Lung microvascular endothelial cell (primary cell): ENCODE measurements around the gene MYADM. TPM values are rescaled to one million over a fixed set of nuclear protein-coding genes. Genes with fewer than 3 reads are reported as not detected.

ENCODE experiments used
- DNase-seq, 2 donors: peaks; one replicate each; pipeline versions ENCODE4 v3.0.0 to v3.0.0-alpha.2; 2010; ENCODE audit warnings: low read depth in 2 of 2
- total RNA-seq: library from RNA; depleted of rRNA; stranded (reverse); fragments of >200 nt; gene quantifications from 2 replicates; pipeline ENCODE4 v1.2.1, GENCODE V29; 2014

The MYADM gene
- total RNA-seq, 1 donor from 2014 or later: 8.3 TPM

DNA sequence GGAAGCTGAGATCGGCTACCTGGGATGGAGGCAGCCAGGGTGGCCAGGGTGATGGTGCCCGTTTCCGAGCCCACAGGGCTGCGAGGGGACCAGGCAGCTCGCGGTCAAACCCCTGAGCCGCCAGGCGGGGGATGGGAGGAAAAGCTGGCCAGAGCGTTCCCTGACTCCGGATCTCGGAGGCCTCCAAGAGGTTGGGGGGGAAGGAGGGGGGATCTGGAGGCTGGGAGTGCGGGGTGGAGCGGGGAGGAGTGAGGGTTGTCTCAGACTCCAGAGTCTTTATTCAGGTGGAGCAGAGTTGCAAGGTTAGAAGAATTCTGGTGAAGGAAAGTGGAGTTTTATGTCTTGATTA, 42.5 kb downstream of the MYADM start:
- no peak for DNase-seq

DNA sequence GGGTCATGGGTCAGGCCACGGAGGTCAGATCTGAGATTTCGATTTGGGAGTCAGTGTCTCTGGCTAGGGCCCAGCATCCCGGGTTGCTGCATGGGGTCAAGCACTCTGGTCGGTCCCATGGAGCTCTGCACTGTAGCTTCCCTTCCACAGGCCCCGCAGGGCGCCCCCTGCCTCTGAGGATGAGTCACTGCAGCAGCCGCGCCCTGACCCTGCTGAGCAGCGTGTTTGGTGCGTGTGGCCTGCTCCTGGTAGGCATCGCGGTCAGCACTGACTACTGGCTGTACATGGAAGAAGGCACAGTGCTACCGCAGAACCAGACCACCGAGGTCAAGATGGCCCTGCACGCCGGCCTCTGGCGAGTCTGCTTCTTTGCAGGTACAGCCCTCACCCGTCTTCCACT, 45.0 kb downstream of the MYADM start:
- DNase-seq: no peak

- DNase-seq: no peak
Observed at GRCh38 chr19:53915000-53915399, 47.3 kb downstream of the MYADM start.

DNA sequence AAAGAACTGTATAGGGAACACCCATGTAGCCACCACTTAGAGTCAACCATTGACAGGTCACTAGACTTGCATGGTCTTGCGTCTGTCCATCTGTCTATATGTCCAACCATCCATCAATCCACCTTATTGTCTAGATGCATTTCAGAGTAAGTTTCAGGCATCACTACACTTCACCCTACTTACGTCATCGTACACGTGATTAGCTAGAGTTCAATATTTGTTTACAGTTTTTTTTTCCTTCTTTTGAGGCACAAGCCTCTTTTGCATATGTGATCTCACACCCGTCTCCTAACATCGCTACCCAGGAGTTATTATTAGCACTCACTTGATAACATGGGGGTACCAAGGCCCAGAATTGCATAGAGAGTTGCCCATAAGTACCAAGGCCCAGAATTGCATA, 48.3 kb downstream of the MYADM start:
- DNase-seq: no peak

GRCh38 chr19:53917356-53917755, 49.7 kb downstream of the MYADM start:
- no peak for DNase-seq

Other genes with a start within 250 kb of the MYADM start
- not detected in 2 replicates for gene DPRX, start 235.9 kb upstream of the MYADM start, total RNA-seq
- gene NLRP12, start 43.6 kb upstream of the MYADM start, total RNA-seq: 0.40 and 0.44 TPM in 2 replicates
- not detected in 2 replicates for gene PRKCG, start 14.3 kb downstream of the MYADM start, total RNA-seq
- under 0.01 TPM in 1 of 2 replicates, not detected in the other for gene CACNG7, start 41.4 kb downstream of the MYADM start, total RNA-seq
- under 0.01 and 0.22 TPM in 2 replicates for gene CACNG8, start 95.1 kb downstream of the MYADM start, total RNA-seq
- gene CACNG6, start 123.8 kb downstream of the MYADM start, total RNA-seq: 0.20 and 1.5 TPM in 2 replicates
- not detected in 2 replicates for gene VSTM1, start 196.0 kb downstream of the MYADM start, total RNA-seq
- gene TARM1, start 213.5 kb downstream of the MYADM start, total RNA-seq: not detected in 2 replicates
- gene OSCAR, start 232.9 kb downstream of the MYADM start, total RNA-seq: under 0.01 TPM in 1 of 2 replicates, not detected in the other
- 19.2 and 23.4 TPM in 2 replicates for gene NDUFA3, start 235.0 kb downstream of the MYADM start, total RNA-seq
- 20.5 and 27.4 TPM in 2 replicates for gene TFPT, start 247.8 kb downstream of the MYADM start, total RNA-seq
- gene PRPF31, start 247.9 kb downstream of the MYADM start, total RNA-seq: 48.6 and 51.9 TPM in 2 replicates